SU-DHL-6 (cell line): ENCODE measurements around the gene TMCO4.

Experiments used
- CTCF ChIP-seq: fragments of 200-600 bp; sonication (generic); IDR thresholded peaks from one replicate; pipeline ENCODE4 v1.5.1; 2017; ENCODE audit warnings: antibody characterized with exemption, mild to moderate bottlenecking, low read length, moderate library complexity; ENCODE audit not compliant: insufficient read depth, poor library complexity, severe bottlenecking
- EZH2phosphoT487 ChIP-seq: fragments of 200-600 bp; sonication (generic), shearing (Covaris generic); conservative IDR thresholded peaks from 2 replicates; pipeline ENCODE4 v1.6.1; 2018; ENCODE audit warnings: mild to moderate bottlenecking, antibody characterized with exemption, low read length, moderate library complexity, mixed read lengths

- TF ChIP-seq EZH2phosphoT487 (no peak), CTCF (no peak)
Measured at GRCh38 chr1:19680644-19681043, 119.1 kb downstream of the TMCO4 start.
